ENCODE measurements around the gene SLF1.
"Not testable (repeated sequence)": the region's sequence is repeated elsewhere in the genome, so short reads cannot be mapped to it uniquely, and the experiment has no call there.

SLF1 gene

GRCh38 chr5:94618493-94619328 lies at the start of gene SLF1, which contains the start of gene KIAA0825:
TSS of gene SLF1 (plus strand) at chr5:94618669. CDS start at chr5:94628811, 10,142 bp downstream.
TSS of gene KIAA0825 (minus strand) at chr5:94618604. CDS start at chr5:94537126, 81,478 bp downstream.
- peak; percentile 70 to 77 for DNase-seq (ENCODE audit: low read depth in 2 of 2)

GRCh38 chr5:94571415-94571814 lies 47.1 kb upstream of the SLF1 start:
- no peak for DNase-seq (ENCODE audit: low read depth in 2 of 2)

- DNase-seq (ENCODE audit: low read depth in 2 of 2), result not testable (repeated sequence)
These were observed 45.1 kb upstream of the SLF1 start for GRCh38 chr5:94573349-94573748.

- no peak for DNase-seq (ENCODE audit: low read depth in 2 of 2)
These were observed 43.3 kb upstream of the SLF1 start for GRCh38 chr5:94575196-94575595.

GRCh38 chr5:94577466-94578245 lies 40.8 kb upstream of the SLF1 start:
- DNase-seq (ENCODE audit: low read depth in 2 of 2), result no peak

- no peak for DNase-seq (ENCODE audit: low read depth in 2 of 2)
These were observed 23.1 kb upstream of the SLF1 start for GRCh38 chr5:94595281-94595840.

GRCh38 chr5:94613583-94613982 lies 4.9 kb upstream of the SLF1 start:
- no peak for DNase-seq (ENCODE audit: low read depth in 2 of 2)

- no peak for DNase-seq (ENCODE audit: low read depth in 2 of 2)
These were observed 4.2 kb upstream of the SLF1 start for GRCh38 chr5:94614156-94614805.

- DNase-seq (ENCODE audit: low read depth in 2 of 2), result no peak
These were observed 2.6 kb upstream of the SLF1 start for GRCh38 chr5:94615862-94616261.

- DNase-seq (ENCODE audit: low read depth in 2 of 2), result no peak
These were observed 408 bp upstream of the SLF1 start for GRCh38 chr5:94618029-94618492.

- DNase-seq (ENCODE audit: low read depth in 2 of 2), result no peak
These were observed 1.8 kb downstream of the SLF1 start for GRCh38 chr5:94620256-94620655.

GRCh38 chr5:94621763-94622162 lies 3.3 kb downstream of the SLF1 start:
- no peak for DNase-seq (ENCODE audit: low read depth in 2 of 2)

- no peak for DNase-seq (ENCODE audit: low read depth in 2 of 2)
These were observed 4.5 kb downstream of the SLF1 start for GRCh38 chr5:94623011-94623410.

GRCh38 chr5:94623877-94624276 lies 5.4 kb downstream of the SLF1 start:
- no peak for DNase-seq (ENCODE audit: low read depth in 2 of 2)

GRCh38 chr5:94627191-94627590 lies 8.7 kb downstream of the SLF1 start:
- DNase-seq (ENCODE audit: low read depth in 2 of 2), result no peak

- no peak for DNase-seq (ENCODE audit: low read depth in 2 of 2)
These were observed 13.6 kb downstream of the SLF1 start for GRCh38 chr5:94632024-94632423.

- DNase-seq (ENCODE audit: low read depth in 2 of 2), result no peak
These were observed 21.7 kb downstream of the SLF1 start for GRCh38 chr5:94640176-94640575.

GRCh38 chr5:94645053-94645452 lies 26.6 kb downstream of the SLF1 start:
- DNase-seq (ENCODE audit: low read depth in 2 of 2), result no peak

- no peak for DNase-seq (ENCODE audit: low read depth in 2 of 2)
These were observed 28.3 kb downstream of the SLF1 start for GRCh38 chr5:94646758-94647157.

GRCh38 chr5:94649874-94650273 lies 31.4 kb downstream of the SLF1 start:
- no peak for DNase-seq (ENCODE audit: low read depth in 2 of 2)

- DNase-seq (ENCODE audit: low read depth in 2 of 2), result no peak
These were observed 39.8 kb downstream of the SLF1 start for GRCh38 chr5:94658272-94658671.

- DNase-seq (ENCODE audit: low read depth in 2 of 2), result no peak
These were observed 42.0 kb downstream of the SLF1 start for GRCh38 chr5:94660506-94660905.
